Activated CD4-positive, CD25-positive, alpha-beta regulatory T cell treated with anti-CD3 and anti-CD28 coated beads, Interleukin-2, amount 50 U/mL, for 72 hours (primary cell): Measurements from ENCODE around the gene TM9SF2.
"Not testable (repeated sequence)": the region's sequence is repeated elsewhere in the genome, so short reads cannot be mapped to it uniquely, and the experiment has no call there.

Source experiments
- DNase-seq: peaks from one replicate; pipeline ENCODE4 v3.0.0; 2021

The TM9SF2 gene, protein sequence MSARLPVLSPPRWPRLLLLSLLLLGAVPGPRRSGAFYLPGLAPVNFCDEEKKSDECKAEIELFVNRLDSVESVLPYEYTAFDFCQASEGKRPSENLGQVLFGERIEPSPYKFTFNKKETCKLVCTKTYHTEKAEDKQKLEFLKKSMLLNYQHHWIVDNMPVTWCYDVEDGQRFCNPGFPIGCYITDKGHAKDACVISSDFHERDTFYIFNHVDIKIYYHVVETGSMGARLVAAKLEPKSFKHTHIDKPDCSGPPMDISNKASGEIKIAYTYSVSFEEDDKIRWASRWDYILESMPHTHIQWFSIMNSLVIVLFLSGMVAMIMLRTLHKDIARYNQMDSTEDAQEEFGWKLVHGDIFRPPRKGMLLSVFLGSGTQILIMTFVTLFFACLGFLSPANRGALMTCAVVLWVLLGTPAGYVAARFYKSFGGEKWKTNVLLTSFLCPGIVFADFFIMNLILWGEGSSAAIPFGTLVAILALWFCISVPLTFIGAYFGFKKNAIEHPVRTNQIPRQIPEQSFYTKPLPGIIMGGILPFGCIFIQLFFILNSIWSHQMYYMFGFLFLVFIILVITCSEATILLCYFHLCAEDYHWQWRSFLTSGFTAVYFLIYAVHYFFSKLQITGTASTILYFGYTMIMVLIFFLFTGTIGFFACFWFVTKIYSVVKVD

DNA sequence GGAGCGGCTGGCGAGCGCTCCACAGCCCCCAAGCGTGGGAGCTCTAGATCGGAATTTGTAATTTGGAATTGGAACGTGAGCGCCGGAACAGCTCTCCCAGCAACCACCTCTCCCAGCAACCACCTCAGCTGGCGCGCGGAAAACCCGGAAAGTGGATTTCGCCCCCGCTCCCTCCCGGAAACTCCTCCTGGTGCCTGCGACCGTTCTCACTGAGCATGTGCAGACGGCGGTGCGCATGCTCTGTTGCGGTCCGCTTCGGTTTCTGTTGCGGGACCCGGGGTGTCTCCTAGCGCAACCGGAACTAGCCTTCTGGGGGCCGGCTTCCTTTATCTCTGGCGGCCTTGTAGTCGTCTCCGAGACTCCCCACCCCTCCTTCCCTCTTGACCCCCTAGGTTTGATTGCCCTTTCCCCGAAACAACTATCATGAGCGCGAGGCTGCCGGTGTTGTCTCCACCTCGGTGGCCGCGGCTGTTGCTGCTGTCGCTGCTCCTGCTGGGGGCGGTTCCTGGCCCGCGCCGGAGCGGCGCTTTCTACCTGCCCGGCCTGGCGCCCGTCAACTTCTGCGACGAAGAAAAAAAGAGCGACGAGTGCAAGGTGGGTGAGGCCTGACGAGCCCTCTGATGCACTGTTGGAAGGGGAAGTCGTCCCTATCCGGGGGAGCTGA lies at the start of gene TM9SF2:
Gene TM9SF2 (plus strand): TSS at position 289 of the 664 bp plus-strand sequence. CDS start 135 bp downstream, at position 424.
- DNase-seq = peak; percentile 93

DNA sequence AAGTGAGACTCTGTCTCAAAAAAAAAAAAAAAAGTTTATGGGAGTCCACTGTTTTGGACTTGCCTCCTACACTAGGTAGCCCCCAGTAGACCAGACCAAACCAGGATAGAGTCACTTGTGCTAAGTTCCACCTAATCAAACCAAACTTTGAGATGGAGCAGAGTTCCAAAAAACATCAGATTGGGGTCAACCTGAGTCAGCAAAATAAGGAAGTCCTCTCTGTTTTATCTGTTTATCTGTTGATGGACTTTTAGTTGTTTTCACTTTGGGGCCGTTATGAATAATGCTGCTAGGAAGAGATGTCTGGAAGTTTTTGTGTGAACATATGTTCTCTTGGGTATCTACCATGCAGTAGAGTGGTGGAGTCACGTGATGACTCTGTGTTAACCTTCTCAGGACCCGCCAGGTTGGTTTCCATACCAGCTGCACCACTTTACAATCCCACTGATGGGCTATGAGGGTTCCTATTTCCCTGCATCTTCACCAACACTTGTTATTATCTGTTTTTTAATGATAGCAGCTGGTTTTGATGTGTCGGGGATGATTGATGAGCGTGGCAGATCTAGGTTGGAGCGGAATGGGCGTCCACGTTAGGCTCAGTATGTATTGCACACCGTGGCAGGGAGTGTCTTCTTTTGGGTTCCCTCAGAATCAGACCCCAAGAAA lies 46.6 kb upstream of the TM9SF2 start:
- DNase-seq = no peak

DNA sequence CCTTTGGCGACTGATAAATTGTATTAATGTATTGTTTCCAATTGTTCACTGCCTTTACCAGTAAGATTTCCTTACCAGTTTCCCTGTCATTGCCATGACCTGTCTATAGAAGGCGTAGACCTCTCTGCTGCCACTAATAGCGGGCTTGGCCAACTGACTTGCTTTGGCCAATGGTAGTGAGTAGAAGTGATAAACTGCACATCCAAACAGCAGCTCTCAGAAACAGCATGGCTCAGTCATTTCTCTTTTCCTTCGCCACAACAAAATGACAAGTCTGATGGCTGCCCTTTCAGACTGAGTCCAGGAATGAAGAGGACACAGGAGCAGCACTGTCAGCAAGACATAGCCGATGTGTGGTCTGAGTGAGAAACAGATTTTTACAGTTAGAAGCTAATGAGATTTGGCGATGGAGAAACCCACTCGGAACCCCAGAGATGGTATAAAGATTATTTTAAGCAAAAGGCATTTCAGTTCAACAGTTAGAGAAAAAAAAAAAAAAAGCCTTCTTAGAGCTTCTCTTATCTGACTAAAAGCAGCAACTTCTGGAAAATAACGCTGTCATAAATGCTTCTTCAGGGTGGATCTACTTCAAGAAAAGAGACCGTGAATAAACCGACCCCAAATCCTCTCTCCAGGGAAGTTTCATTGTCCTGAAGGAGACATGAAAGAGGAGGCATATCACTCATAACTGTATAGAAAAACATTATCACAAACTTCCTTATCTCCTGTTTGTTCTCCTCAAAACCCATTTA lies 42.0 kb upstream of the TM9SF2 start:
- DNase-seq = no peak

DNA sequence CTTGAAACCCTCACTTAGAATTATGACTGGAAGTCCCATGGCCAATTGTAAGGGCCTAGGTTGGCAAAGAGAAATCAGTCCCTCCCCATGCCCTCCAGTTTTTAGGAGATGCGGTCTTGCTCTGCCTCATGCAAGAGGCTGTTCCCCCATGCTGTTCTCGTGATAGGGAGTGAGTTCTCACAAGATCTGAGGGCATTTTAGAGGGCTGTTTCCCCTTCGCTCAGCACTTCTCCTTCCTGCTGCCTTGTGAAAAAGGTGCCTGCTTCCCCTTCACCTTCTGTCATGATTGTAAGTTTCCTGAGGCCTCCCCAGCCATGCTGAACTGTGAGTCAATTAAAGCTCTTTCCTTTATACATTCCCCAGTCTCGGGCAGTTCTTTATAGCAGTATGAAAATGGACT lies 40.5 kb upstream of the TM9SF2 start:
- DNase-seq = not testable (repeated sequence)

DNA sequence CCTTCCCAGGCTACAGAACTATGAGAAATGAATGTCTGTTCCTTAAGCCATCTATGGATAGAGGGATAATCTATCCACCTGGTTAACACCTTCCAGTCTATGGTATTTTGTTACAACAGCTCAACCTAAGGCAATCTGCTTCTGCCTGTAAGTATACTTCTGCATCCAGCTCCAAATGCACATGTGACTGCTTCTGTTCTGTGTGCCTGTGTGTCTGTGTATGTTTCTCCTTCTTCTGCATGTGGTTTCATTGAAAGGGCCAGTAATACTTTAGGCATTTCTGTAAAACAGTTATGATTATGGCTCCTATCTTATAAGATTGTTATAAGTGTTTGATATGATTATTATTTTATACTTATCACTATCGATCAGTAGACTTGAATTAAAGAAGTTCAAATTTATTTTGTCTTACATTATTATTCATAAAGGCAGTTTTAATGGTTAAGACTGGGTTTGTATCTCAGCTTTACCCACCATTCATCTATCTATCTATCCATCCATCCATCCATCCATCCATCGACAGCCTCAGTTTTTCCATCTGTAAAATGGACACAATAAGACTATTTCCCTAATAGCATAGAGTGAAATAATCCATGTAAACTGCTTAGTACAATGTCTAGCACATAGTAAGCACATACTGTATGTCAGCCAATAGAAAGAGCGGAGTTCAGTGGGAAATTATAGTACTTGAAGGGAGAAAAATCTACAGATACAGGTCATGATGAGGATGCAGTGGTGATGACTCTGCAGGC lies 37.5 kb upstream of the TM9SF2 start:
- DNase-seq = no peak

DNA sequence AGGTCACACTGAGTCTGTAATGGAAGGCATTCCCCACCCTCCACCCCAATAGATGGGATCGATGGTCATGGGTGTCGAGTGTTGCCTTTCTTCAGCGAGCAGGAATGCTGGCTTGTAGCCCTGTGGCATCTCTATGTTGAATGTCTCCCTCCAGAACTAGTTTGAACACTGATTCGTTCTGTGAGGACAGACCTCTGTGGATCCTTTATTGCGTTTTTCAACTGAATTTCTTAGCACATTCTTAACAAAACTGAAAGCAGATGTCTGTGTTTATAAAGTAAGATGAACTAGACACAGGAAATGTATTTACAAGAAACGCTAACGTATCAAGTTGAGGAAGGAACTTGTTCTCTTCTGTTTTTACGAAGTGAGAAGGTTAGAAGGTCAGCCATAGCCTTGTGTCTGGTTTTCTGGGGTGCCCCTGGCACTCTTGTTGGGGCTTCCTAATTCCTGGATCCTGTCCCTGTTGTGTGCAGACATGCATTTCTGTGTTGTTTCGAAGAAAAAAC lies 36.8 kb upstream of the TM9SF2 start:
- no peak for DNase-seq

DNA sequence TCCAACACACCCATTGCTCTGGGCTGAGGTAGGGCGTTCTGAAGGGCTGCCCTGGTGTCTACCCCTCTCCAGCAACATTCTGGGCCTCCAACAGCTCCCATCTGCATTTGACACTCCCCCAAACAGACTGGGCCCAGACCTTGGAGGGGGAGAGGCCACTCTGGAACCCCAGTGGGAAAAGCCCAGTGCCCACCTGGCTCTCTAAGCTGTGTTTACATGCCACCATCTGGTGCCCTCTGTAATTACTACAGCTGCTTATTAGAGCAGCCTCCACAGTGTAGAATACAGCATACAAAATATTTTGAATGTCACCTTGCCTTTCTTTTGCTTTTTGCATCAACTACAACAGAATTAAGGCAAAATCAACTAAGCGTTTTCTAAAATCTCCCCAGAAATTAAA lies 35.8 kb upstream of the TM9SF2 start:
- no peak for DNase-seq

DNA sequence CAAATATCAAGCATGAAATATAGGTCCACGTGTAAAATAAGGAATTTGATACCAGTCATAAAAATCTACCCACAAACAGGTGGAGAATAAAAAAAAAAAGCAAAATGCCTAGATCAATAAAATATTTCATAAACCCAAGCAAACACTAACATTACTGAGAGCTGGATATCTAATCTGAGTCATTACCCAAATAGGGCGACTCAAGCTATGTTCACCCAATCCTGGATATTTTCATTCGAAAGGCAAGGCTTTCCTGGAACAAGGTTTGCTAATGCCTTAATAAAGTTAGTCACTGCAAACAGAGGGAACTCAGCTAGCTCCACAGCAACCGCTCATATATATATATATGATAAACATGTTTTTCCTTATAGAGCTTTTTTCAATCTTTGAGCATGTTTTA lies 33.5 kb upstream of the TM9SF2 start:
- DNase-seq = no peak

DNA sequence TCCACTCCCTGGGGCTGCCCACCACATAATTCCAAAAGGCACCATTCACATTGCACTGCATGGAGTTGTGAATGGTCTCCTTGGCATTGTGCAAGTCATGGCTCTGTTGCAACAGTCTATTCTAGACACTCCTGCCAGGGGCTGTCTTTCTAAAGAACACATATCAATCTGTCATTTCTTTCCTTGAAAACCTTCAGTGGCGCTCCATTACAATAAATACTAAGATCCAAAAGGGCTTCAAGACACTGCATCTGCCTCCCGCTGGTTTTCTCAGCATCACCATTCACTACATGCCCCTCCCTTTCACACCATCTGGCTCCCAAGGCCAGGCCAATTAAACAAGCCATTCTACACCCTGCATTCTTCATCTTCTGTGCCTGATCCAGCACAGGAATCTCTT lies 32.2 kb upstream of the TM9SF2 start:
- DNase-seq = no peak

DNA sequence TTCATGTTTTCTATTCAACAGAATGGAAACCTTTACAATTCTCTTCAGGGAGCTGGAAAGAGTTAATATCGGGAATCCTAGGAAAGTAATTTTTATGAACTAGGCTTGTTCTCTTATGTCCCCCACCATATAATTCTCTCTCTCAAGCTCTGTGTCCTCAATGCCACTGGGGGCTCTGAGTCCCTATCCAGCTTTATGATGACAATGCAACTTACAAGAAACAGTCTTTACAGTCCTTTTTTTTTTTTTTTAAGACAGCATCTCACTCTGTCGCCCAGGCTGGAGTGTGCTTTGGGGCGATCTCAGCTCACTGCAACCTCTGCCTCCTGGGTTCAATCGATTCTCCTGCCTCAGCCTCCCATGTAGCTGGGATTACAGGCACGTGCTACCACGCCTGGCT lies 31.2 kb upstream of the TM9SF2 start:
- no peak for DNase-seq

DNA sequence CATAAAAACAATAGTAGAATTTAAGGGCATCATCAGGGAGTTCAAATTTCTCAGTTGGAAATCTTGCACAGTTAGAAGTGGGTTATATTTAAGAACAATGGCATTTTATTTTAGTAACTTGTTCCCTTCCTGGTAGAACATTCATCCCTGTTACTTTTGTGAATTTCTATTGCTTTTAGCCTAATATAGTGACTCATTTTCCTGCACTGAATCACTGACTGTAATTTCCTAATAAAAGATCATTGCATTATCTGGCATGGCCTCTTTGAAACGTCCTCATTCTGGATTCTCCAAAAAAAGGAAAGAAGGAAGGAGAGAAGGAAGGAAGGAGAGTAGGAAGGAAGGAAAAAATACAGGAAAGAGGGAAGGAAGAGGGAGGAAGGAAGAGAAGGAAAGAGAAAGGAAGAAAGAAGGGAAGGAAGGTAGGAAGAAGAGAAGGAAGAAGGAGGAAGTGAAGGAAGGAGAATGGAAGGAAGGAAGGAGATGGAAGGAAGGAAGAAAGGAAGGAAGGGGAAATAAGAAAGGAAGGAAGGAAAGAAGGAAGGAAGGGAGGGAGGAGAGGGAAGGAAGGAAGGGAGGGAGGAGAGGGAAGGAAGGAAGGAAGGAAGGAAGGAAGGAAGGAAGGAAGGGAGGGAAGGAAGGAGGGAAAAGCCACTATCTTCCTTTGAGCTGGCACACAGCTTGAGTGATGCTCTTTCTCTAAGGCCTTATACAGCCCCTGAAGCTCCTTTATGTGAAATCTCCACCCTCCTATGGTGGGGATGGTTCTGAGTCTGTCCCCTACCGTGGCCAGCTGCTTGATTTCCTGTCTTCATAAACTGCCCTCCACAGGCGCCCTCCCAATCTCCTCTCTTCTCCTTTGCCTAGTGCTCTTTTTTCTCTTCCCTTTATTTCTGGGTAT lies 29.8 kb upstream of the TM9SF2 start:
- DNase-seq = no peak

DNA sequence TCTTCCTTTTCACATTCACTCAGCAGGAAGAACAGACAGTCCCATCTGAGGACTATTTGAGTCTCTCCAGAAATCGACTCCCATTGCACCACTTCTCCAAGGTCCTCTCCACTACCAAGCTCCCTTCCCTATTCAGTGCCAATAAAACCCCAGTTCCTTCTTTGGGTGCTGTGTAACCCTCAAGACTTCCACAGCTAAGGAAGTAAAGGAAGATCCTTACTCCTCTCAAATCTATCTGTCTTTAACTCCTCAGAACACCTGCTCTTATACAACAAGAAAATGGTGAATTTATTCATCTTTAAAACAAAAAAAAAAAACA lies 29.2 kb upstream of the TM9SF2 start:
- no peak for DNase-seq

DNA sequence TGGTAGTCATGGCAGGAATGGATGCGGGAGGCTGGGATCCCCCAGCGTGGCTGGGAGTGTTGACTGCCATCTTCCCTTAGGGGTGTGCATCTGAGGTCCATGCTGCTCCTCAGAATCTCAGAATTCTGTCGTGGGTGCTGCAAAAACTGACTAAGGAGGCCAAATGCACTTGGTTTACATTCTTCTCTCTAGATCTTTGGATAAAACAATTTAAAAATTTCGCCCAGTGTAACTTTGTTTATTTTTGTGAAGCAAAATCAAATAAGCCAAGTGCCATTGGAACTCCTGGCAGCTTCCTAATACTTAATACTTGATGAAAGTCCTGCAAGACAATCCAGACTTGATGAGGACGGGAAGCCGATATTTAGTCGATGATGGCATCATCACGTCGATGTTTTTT lies 27.8 kb upstream of the TM9SF2 start:
- DNase-seq = no peak

DNA sequence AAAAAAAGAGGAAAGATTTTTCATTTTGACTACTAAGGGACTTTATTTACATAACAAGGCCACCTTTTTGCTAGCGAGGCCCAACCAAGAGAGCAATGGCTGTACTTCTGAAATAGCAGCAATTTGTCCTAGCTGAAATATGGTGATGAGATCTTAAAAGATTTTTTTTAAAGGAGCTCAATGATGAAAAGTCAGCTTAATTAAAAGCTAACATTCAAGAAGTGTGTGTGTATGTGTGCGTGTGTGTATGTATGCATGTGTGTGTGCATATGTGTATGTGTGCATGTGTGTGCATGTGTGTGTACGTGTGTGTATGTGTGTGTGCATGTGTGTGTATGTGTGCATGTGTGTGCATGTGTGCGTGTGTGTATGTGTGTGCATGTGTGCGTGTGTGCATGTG lies 24.6 kb upstream of the TM9SF2 start:
- no peak for DNase-seq

DNA sequence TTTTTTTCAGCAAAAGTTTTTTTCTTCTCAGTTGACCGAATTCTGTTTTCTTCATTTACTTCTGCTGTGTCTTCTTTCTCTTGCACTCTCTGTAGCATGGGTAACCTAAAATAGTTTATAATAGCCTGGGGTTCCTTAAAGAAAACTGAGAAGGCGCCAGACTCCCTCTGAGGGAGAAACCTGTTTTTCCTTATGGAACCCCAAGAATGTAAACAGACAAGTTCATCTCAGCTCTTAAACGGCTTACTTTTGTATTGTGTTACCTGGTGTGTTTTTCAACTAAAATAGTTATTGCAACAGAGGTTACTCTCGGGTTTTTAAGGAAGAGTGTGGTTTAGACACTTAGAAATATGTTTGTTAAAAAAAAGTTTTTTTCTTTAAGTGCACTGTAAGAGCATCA lies 23.8 kb upstream of the TM9SF2 start:
- DNase-seq = no peak

DNA sequence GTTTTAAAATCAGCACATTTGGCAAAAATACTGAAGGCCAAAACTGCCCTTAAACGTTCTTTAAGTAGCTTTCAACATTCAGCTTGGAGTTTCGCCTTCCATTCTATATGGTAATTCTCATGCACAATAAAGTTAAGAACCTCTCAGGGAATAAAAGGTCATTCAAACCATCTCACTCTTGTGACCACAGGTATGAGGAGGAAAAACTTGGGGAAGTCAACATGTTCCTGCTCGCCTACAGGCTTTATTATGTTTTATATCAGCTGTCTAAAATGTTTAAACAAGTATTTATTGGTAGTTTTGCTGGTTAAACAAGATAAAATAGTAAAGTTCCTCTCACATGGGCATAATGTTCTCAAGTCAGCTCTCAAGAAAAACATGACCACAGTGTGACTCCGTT lies 19.9 kb upstream of the TM9SF2 start:
- no peak for DNase-seq

DNA sequence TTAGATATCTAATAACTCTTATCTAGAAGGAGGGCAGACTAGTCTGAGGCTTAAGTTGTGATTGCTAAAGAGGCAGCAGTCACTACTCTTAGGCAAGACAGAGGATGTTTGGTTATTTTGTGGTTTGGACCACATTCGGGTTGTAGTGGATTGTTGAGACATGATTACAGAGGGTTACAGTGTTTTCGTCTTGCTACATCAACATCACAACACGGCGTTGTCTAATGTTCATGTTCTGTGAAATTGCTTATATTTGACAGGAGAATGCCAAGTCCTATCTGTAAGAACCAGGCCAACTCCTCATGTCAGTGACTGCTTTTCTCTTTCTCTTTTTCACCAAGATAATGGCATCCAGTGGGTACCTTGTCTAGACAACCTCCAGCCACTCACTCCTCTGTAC lies 16.8 kb upstream of the TM9SF2 start:
- no peak for DNase-seq

DNA sequence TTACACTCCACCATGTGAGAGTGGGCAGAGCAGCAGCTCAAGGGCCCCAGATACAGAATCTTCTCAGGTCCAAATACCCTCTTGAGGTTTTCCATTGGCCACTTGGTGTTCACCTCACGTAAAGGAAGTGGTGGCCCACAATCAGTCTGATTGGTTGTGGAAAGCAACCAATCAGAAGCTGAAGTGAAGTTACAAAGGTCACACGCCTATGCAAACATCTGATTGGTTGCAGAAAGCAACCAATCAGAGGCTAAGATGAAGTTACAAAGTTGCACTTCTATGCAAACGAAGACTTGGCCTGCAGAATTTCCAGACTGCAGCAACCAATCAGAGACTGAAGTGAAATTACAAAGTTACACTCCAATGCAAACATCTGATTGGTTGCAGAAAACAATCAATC lies 14.3 kb upstream of the TM9SF2 start:
- DNase-seq = no peak

DNA sequence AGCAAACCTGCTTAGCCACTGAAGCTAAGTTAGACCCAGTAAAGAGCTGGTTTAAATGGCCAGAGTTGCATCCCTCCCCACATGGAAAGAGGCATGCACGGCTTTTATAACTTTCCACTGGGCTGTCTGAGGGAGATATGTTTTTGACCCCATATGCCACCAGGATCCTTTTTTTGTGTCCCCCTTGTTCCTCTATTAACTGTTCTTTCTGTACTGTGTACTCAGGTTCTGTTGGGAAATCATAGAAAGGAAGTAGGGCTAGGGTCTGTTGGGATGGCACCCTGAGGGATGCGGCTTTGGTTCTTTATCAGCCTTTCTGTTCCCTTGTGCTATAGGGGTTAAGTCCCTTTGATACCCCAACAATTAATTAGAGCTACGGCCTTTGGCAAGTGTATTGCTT lies 12.2 kb upstream of the TM9SF2 start:
- no peak for DNase-seq

DNA sequence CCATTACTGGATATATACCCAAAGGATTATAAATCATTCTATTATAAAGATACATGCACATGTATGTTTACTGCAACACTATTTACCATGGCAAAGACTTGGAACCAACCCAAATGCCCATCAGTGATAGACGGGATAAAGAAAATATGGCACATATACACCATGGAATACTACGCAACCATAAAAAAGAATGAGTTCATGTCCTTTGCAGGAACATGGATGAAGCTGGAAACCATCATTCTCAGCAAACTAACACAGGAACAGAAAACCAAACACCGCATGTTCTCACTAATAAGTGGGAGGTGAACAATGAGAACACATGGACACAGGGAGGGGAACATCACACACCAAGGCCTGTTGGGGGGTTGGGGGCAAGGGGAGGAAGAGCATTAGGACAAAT lies 9.5 kb upstream of the TM9SF2 start:
- DNase-seq = not testable (repeated sequence)
